Endothelial cell of umbilical vein (primary cell): Measurements from ENCODE around the gene RIC1.

ENCODE experiments used
- CTCF ChIP-seq, 2 donors: IDR thresholded peaks; 1 replicate in 1 of 2; 2 replicates in 1 of 2; pipeline ENCODE4 v1.5.1; 2011; ENCODE audit warnings: low read length in 2 of 2, mild to moderate bottlenecking in 2 of 2, moderate library complexity in 2 of 2, control low read depth in 1 of 2, inconsistent platforms in 1 of 2, low read depth in 1 of 2; ENCODE audit not compliant: insufficient read depth in 1 of 2; ENCODE audit errors: extremely low read depth in 1 of 2
- EZH2 ChIP-seq: IDR thresholded peaks from 2 replicates; pipeline ENCODE4 v1.6.1; 2012; ENCODE audit warnings: borderline replicate concordance, low read depth, mild to moderate bottlenecking, moderate library complexity, low read length, inconsistent platforms; ENCODE audit not compliant: severe bottlenecking
- FOS ChIP-seq: IDR thresholded peaks from 2 replicates; pipeline ENCODE4 v1.6.1; 2011; ENCODE audit warnings: mild to moderate bottlenecking, low read length, moderate library complexity, borderline replicate concordance; ENCODE audit not compliant: insufficient read depth
- GATA2 ChIP-seq: IDR thresholded peaks from 2 replicates; pipeline ENCODE4 v1.7.0; 2011; ENCODE audit warnings: low read depth, mild to moderate bottlenecking, moderate library complexity, mixed read lengths, low read length; ENCODE audit not compliant: insufficient read length, insufficient read depth
- JUN ChIP-seq: IDR thresholded peaks from 2 replicates; pipeline ENCODE4 v1.6.1; 2011; ENCODE audit warnings: borderline replicate concordance, low read depth; ENCODE audit not compliant: insufficient read length, insufficient read depth
- MAX ChIP-seq: IDR thresholded peaks from 2 replicates; pipeline ENCODE4 v1.6.1; 2011; ENCODE audit not compliant: insufficient read depth, insufficient read length
- MYC ChIP-seq: IDR thresholded peaks from one replicate; pipeline ENCODE4 v1.6.1; 2011; ENCODE audit warnings: mild to moderate bottlenecking, low read depth, low read length
- POLR2A ChIP-seq: IDR thresholded peaks from 2 replicates; pipeline ENCODE4 v1.6.1; 2012; ENCODE audit warnings: low read depth, mild to moderate bottlenecking, control low read depth, low read length
- POLR2AphosphoS5 ChIP-seq: IDR thresholded peaks from 2 replicates; pipeline ENCODE4 v1.6.1; 2012; ENCODE audit warnings: low read depth, mild to moderate bottlenecking, control low read depth, low read length, moderate library complexity; ENCODE audit not compliant: insufficient read depth

GRCh38 chr9:5631026-5631425 lies 2.1 kb downstream of the RIC1 start:
- TF ChIP-seq POLR2A (no peak), CTCF (IDR thresholded peaks at IDR 0.05; ENCODE audit: extremely low read depth in 1 of 2, insufficient read depth in 1 of 2, low read depth in 1 of 2, low read length in 2 of 2) (no peak), EZH2 (no peak), MAX (no peak), MYC (no peak), POLR2AphosphoS5 (no peak), FOS (no peak), GATA2 (no peak), JUN (no peak)
